Liver (tissue), 9 donors: ENCODE results near the gene PLEKHN1. TPM values are rescaled to one million over a fixed set of nuclear protein-coding genes. Genes with fewer than 3 reads are reported as not detected.

Experiments
- DNase-seq: peaks from one replicate; pipeline ENCODE4 v3.0.0-alpha.2; 2017; ENCODE audit warnings: low spot score
- H3K27ac ChIP-seq, 2 donors: one replicate each; pipeline ENCODE4 v1.7.0; 2013; ENCODE audit warnings: inconsistent platforms in 2 of 2, low read length in 2 of 2, control low read depth in 1 of 2, low read depth in 1 of 2, mild to moderate bottlenecking in 1 of 2
- H3K27me3 ChIP-seq, 4 donors: one replicate each; pipeline versions ENCODE4 v1.6.1 to v1.7.0; 2013; ENCODE audit warnings: low read length in 3 of 4, inconsistent platforms in 1 of 4, mild to moderate bottlenecking in 1 of 4, moderate library complexity in 1 of 4; ENCODE audit not compliant: control insufficient read depth in 4 of 4, insufficient read depth in 4 of 4
- H3K36me3 ChIP-seq, 4 donors: one replicate each; pipeline versions ENCODE4 v1.6.1 to v1.7.0; 2013; ENCODE audit warnings: low read length in 3 of 4, mild to moderate bottlenecking in 3 of 4, low read depth in 1 of 4, moderate library complexity in 1 of 4; ENCODE audit not compliant: control insufficient read depth in 4 of 4, insufficient read depth in 3 of 4
- H3K4me1 ChIP-seq, 4 donors: one replicate each; pipeline versions ENCODE4 v1.6.1 to v1.7.0; 2013; ENCODE audit warnings: low read length in 3 of 4, mild to moderate bottlenecking in 3 of 4, moderate library complexity in 1 of 4; ENCODE audit not compliant: control insufficient read depth in 4 of 4, insufficient read depth in 4 of 4
- H3K4me3 ChIP-seq, 3 donors: one replicate each; pipeline versions ENCODE4 v1.6.1 to v1.7.0; 2013; ENCODE audit warnings: low read length in 3 of 3, control low read depth in 1 of 3, low read depth in 1 of 3, mild to moderate bottlenecking in 1 of 3
- H3K9ac ChIP-seq, 2 donors: one replicate each; pipeline ENCODE4 v1.7.0; 2013; ENCODE audit warnings: low read length in 2 of 2, mild to moderate bottlenecking in 2 of 2, moderate library complexity in 2 of 2, control low read depth in 1 of 2, low read depth in 1 of 2
- H3K9me3 ChIP-seq, 4 donors: one replicate each; pipeline versions ENCODE4 v1.6.1 to v1.7.0; 2013; ENCODE audit warnings: low read length in 3 of 4; ENCODE audit not compliant: control insufficient read depth in 4 of 4
- ATF3 ChIP-seq: IDR thresholded peaks from 2 replicates; pipeline ENCODE4 v1.6.1; 2016; ENCODE audit warnings: antibody characterized with exemption
- CTCF ChIP-seq: fragments of 150-350 bp; IDR thresholded peaks from 2 replicates; pipeline ENCODE4 v1.5.1; 2017; ENCODE audit warnings: improper control_type of control experiment, low read depth, low read length; ENCODE audit not compliant: missing input control
- EGR1 ChIP-seq, 2 donors: IDR thresholded peaks; 2 replicates each; pipeline ENCODE4 v1.6.1; 2016 to 2018; ENCODE audit warnings: antibody characterized with exemption in 2 of 2, low read depth in 2 of 2
- FOXA1 ChIP-seq: IDR thresholded peaks from 2 replicates; pipeline ENCODE4 v1.6.1; 2016; ENCODE audit warnings: antibody characterized with exemption
- FOXA2 ChIP-seq: IDR thresholded peaks from 2 replicates; pipeline ENCODE4 v1.6.1; 2016; ENCODE audit warnings: antibody characterized with exemption
- GABPA ChIP-seq, 2 donors: IDR thresholded peaks in 1 of 2; conservative IDR thresholded peaks in 1 of 2; 2 replicates each; pipeline ENCODE4 v1.6.1; 2016; ENCODE audit warnings: antibody characterized with exemption in 2 of 2, mild to moderate bottlenecking in 1 of 2, moderate library complexity in 1 of 2
- HNF4A ChIP-seq, 2 donors: conservative IDR thresholded peaks; 2 replicates each; pipeline ENCODE4 v1.6.1; 2016; ENCODE audit warnings: antibody characterized with exemption in 2 of 2, mild to moderate bottlenecking in 2 of 2
- HNF4G ChIP-seq: IDR thresholded peaks from 2 replicates; pipeline ENCODE4 v1.6.1; 2016; ENCODE audit warnings: antibody characterized with exemption
- JUND ChIP-seq, 2 donors: IDR thresholded peaks; 2 replicates each; pipeline ENCODE4 v1.6.1; 2016; ENCODE audit warnings: antibody characterized with exemption in 2 of 2
- MAX ChIP-seq: IDR thresholded peaks from 2 replicates; pipeline ENCODE4 v1.6.1; 2016; ENCODE audit warnings: antibody characterized with exemption
- NR2F2 ChIP-seq: IDR thresholded peaks from 2 replicates; pipeline ENCODE4 v1.6.1; 2016; ENCODE audit warnings: antibody characterized with exemption
- RAD21 ChIP-seq, 2 donors: IDR thresholded peaks; 2 replicates each; pipeline ENCODE4 v1.6.1; 2016; ENCODE audit warnings: antibody characterized with exemption in 2 of 2, mild to moderate bottlenecking in 2 of 2
- REST ChIP-seq: IDR thresholded peaks from 2 replicates; pipeline ENCODE4 v1.6.1; 2016; ENCODE audit warnings: antibody characterized with exemption, mild to moderate bottlenecking
- RXRA ChIP-seq, 2 donors: IDR thresholded peaks; 2 replicates each; pipeline ENCODE4 v1.6.1; 2017 to 2018; ENCODE audit warnings: antibody characterized with exemption in 2 of 2, mild to moderate bottlenecking in 1 of 2
- SP1 ChIP-seq: IDR thresholded peaks from 2 replicates; pipeline ENCODE4 v1.6.1; 2018; ENCODE audit warnings: antibody characterized with exemption, mild to moderate bottlenecking
- TAF1 ChIP-seq: conservative IDR thresholded peaks from 2 replicates; pipeline ENCODE4 v1.6.1; 2016; ENCODE audit warnings: antibody characterized with exemption, mild to moderate bottlenecking
- YY1 ChIP-seq: IDR thresholded peaks from 2 replicates; pipeline ENCODE4 v1.6.1; 2016; ENCODE audit warnings: antibody characterized with exemption, mild to moderate bottlenecking
- ZBTB33 ChIP-seq: IDR thresholded peaks from 2 replicates; pipeline ENCODE4 v1.6.1; 2016; ENCODE audit warnings: antibody characterized with exemption
- WGBS: extraction: QIAGEN DNeasy Blood & Tissue Kit; methylation state at CpG from one replicate; pipeline ENCODE4 v1.1.7; 2013; 5-methylcytosine and 5-hydroxymethylcytosine counted together
- polyA plus RNA-seq, 2 donors: library from polyadenylated mRNA; stranded (reverse) in 1 of 2; unstranded in 1 of 2; fragments of 200-250 nt in 1 of 2; fragments of >200 nt in 1 of 2; fragmentation: Nextera tagmentation in 1 of 2; extraction: Ambion mirVana in 1 of 2; gene quantifications; one replicate each; pipeline versions ENCODE4 v1.2.1 to v1.2.3, GENCODE V29; 2013 to 2015
- total RNA-seq, 2 donors: library from RNA; depleted of rRNA; stranded (reverse); fragments of >200 nt; gene quantifications; one replicate each; pipeline ENCODE4 v1.2.3, GENCODE V29; 2014
- donor health status: healthy.
- donor health status: healthy.
- donor health status: healthy.
- donor health status: healthy.
- donor health status: healthy.

The PLEKHN1 gene
- total and polyA plus RNA-seq, 4 donors = 0.17 to 0.18 TPM; not detected in 2

GRCh38 chr1:1019122-1019999 lies 53.1 kb downstream of the PLEKHN1 start:
- WGBS = 3% methylated on average over 80 of the region's 91 CpGs
- TF ChIP-seq ATF3 (no peak), HNF4G (no peak), TAF1 (no peak), YY1 (no peak), RAD21 (IDR thresholded peaks at IDR 0.05) (peak in 1 of 2 donors; percentile 11), CTCF (peak; percentile 45), MAX (no peak), NR2F2 (no peak), RXRA (IDR thresholded peaks at IDR 0.05) (no peak), SP1 (no peak), GABPA (IDR thresholded peaks at IDR 0.05 in 1 of 2, conservative IDR thresholded peaks at IDR 0.05 in 1 of 2) (no peak), REST (no peak), FOXA1 (no peak), EGR1 (IDR thresholded peaks at IDR 0.05; ENCODE audit: low read depth in 2 of 2) (no peak), HNF4A (conservative IDR thresholded peaks at IDR 0.05) (no peak)
- Histone ChIP-seq H3K4me3 (peak overlapping the region in 1 of 3 donors; percentile 91), H3K9ac (no peak overlapping the region), H3K36me3 (no peaks in the 10 kb centered on the region), H3K9me3 (no peaks in the 10 kb centered on the region), H3K27me3 (no peaks in the 10 kb centered on the region), H3K27ac (peak overlapping the region; percentile 31 to 35), H3K4me1 (peaks cover 4 to 13% (median 7%) of the 10 kb centered on the region in 4 donors)
- peak; percentile 83 for DNase-seq

GRCh38 chr1:1020000-1020404 lies 53.7 kb downstream of the PLEKHN1 start, which contains the start of gene AGRN:
AGRN (plus strand) TSS chr1:1020120; CDS start chr1:1020173, 53 bp downstream.
- no peaks in the 10 kb centered on the region for H3K9me3 ChIP-seq
- H3K36me3 ChIP-seq = no peaks in the 10 kb centered on the region
- H3K4me3 ChIP-seq = peak within 1 kb of the TSS; percentile 65 to 91 (median 77)
- H3K4me1 ChIP-seq = peaks cover 3 to 10% (median 7%) of the 10 kb centered on the region in 4 donors
- H3K27ac ChIP-seq = peak within 1 kb of the TSS; percentile 31 to 35
- WGBS = under 1% methylated on average over 57 of the region's 58 CpGs
- no peaks in the 10 kb centered on the region for H3K27me3 ChIP-seq
- peak; percentile 58 for DNase-seq
- TF ChIP-seq ZBTB33 (no peak), GABPA (IDR thresholded peaks at IDR 0.05 in 1 of 2, conservative IDR thresholded peaks at IDR 0.05 in 1 of 2) (no peak), HNF4A (conservative IDR thresholded peaks at IDR 0.05) (no peak), JUND (IDR thresholded peaks at IDR 0.05) (no peak), CTCF (no peak), FOXA1 (no peak), FOXA2 (no peak), RXRA (IDR thresholded peaks at IDR 0.05) (no peak), RAD21 (IDR thresholded peaks at IDR 0.05) (no peak), EGR1 (IDR thresholded peaks at IDR 0.05; ENCODE audit: low read depth in 2 of 2) (no peak), MAX (no peak), ATF3 (no peak)
- H3K9ac ChIP-seq = no peak within 1 kb of the TSS
